HPDE6-E6E7 (cell line): ENCODE data around the gene DERL2.

ENCODE experiments used
- DNase-seq: peaks from one replicate; pipeline ENCODE4 v3.0.0; 2011; ENCODE audit warnings: missing footprints; ENCODE audit errors: extremely low spot score

The DERL2 gene

GRCh38 chr17:5485270-5486205, at the start of gene DERL2:
Gene DERL2, minus strand, starts transcription at chr17:5486178. Its CDS starts 17 bp downstream, at chr17:5486161.
- peak; percentile 20 for DNase-seq

DNA sequence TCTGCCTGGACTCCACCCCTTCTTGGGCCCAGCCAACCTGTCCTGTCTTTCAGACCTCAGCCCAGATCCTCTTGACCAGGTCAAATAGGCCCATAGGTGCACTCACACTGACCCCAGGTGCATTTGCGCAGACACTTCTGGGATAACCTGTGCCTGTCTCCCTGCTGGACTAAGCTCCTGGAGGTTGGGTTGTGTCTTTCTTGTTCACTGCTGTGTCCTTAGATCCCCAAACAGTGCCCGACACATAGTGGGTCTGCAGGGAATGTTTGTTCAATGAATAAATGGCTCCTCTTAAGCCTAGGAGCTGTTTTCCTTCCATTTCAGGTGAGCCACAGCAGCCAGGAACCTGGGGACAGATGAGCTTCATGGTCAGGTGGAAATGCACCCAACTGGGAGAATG, 49.5 kb upstream of the DERL2 start:
- DNase-seq = no peak

- no peak for DNase-seq
These were observed 47.7 kb upstream of the DERL2 start for GRCh38 chr17:5533486-5534315.

DNA sequence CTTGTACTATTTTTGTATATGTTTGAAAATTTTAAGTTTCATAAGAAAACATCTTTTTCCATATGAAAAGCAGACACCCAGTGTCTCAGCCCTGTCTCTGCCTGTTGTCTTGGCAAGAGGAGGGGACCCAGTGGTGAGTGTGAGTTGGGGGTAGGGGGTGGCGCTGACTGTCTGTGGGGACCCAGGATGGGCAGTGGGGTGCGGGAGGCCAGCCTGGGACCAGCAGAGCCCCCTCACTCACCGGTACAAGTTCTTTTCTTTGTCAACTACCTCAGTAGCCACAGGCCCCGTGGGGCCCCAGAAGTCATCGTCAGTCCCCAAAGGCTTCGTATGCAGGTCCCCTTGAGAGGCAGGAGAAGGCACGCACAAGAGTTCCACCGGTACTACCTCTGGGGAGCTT, 46.6 kb upstream of the DERL2 start:
- DNase-seq = no peak

GRCh38 chr17:5531085-5531418, 45.1 kb upstream of the DERL2 start:
- no peak for DNase-seq

- DNase-seq = no peak
These were observed 44.5 kb upstream of the DERL2 start for GRCh38 chr17:5530265-5531084.

- DNase-seq = no peak
These were observed 41.7 kb upstream of the DERL2 start for GRCh38 chr17:5527601-5528250.

DNA sequence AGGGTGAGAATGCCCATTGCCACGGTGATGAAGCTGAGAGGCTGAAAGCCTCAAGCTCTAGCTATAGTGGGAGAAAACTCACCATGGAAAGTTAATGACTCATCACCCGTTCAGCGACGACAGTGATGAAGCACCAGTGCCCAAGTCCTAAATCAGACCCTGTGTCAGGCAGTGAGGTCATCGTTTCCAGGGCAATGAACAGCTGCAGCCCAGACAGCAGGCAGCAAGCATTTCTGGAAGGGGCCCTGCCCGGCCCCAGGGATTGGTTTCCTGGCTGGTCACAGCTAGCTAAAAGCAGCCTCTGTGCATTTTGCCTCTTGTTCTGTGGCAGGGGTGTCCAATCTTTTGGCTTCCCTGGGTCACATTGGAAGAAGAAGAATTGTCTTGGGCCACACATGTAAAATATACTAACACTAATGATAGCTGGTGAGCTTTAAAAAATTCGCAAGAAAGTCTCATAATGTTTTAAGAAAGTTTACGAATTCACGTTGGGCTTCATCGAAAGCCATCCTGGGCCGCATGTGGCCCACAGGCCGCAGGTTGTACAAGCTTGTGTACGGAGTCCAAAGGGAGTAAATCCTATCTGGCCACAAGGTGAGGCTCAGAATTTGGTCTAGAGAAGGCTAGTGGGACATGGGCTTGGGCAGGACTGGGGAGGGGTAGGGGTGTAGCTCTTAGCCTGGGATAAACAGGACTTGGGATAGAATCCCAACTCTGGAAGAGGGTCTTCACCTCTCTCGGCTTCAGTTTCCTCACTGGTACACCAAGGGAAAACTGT, 41.0 kb upstream of the DERL2 start:
- peak; percentile 83 for DNase-seq

- no peak for DNase-seq
These were observed 37.3 kb upstream of the DERL2 start for GRCh38 chr17:5523249-5523648.

- DNase-seq = no peak
These were observed 36.5 kb upstream of the DERL2 start for GRCh38 chr17:5522476-5522875.

DNA sequence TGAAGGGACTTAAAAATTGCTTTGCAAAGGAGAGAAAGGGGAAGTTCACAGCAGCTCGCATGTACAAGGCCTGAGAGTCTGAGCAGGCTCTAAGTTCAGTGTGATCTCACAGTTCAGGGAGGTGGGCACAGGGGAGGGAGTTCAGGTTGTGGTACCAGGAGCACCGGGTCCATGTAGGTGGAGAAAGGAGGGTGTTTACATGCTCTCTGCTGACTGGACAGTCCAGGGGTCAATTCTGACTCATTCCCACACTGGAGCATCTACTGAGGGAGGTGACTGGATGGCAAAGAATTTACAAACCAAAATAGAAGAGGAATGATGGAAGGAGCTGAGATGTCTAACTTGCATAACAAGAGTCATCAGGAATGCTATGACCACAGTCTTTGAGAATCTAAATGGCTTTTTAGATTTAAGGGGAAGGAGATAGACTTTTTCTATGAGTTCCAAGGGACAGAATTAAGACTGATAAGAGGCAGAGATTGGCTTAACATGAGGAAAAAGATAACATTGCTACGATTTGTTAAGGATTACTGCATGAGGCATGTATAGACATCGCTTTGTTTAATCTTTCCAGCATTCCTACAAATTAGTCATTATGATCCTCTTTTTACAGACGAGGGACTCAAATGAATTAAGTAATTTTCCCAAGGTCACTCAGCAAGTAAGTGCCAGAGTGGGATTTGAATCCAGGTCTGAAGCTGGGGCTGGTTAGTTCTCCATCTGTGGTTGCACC, 30.2 kb upstream of the DERL2 start:
- peak; percentile 72 for DNase-seq

DNA sequence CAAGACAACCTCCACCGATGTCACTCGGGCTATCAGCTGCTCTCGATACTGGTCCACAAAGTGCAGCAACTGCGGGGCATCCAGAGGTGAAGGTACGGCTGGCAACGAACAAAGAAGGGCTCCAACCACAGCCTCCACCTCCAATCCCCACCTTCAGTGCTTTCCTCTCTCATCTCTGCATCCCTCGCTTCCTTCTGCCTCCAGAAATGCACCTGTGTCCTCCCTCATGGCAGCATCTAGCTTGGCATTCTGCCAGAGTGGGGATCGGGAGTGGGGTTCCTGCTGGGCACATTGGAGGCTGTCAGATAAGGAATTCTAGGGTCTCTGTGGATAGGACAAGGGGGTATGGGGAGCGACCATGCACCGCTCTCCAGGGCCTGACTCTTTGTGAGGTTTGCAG, 29.0 kb upstream of the DERL2 start:
- no peak for DNase-seq

GRCh38 chr17:5513628-5514027, 27.6 kb upstream of the DERL2 start:
- DNase-seq = no peak

DNA sequence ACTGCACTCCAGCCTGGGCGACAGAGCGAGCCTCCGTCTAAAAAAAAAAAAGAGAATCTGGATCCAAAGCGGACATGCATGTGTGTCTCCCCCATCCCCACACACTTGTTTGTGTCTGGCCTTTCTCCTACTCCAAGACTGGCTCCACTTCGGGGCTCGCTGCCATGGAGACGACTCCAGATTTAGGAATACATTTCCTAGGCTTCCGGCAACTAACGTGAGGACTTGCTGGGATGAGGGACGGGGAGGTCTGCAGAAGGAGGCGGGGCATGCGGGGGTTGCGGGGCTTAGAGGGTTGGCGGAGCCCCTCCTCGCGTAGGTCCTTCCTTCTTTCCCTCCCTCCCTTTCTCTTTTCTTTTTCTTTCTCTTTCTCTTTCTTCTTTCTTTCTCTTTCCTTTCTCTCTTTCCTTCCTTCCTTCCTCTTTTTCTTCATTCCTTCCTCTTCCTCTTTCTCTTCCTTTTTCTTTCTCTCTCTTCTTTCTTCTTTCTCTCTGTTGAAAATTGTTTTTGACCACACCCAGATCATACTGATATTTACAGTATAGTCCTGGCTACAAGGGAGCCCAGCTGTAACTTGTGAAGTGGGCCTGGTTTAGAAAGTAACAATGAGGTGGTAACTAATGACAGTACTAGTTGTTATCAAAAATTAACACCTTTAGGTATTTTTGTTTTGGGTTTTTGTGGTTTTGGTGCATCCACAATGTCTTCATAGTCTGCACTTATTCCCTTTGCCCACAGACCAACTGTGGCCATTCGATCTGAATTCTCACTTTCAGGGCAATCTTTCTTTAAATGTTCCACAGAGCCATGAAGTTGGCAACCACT, 25.6 kb upstream of the DERL2 start:
- no peak for DNase-seq

DNA sequence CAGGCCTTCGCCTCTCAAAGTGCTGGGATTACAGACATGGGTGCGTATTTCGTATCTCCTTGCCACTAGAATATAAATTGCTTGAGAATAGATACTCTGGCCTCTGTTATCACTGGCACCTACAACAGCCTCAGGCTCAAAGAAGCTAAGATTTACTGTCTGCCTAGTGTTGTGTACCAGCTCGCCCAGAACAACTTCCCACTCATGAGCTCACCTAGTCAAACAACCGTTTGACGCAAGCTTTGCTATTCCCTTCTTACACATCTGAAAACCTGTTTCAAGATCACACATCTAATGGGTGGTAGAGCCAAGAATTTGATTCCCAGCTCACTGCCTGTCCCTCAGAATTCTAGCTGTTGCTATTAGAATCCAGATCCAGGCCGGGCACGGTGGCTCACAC, 24.8 kb upstream of the DERL2 start:
- DNase-seq = no peak

DNA sequence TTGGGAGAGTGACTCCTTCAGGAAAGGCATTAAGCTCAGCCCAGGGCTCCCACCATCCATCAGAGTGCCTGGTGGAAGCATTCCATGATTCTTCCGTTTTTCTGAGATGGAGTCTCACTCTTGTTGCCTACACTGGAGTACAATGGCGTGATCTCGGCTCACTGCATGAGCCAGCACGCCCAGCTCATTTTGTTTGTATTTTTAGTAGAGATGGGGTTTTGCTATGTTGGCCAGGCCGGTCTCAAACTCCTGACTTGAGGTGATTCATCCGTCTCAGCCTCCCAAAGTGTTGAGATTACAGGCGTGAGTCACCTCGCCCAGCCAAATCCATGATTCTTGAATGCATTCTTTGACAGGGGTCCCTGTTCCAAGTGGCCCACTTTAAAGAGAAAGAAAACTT, 23.5 kb upstream of the DERL2 start:
- no peak for DNase-seq

GRCh38 chr17:5508810-5509209, 22.8 kb upstream of the DERL2 start:
- no peak for DNase-seq

DNA sequence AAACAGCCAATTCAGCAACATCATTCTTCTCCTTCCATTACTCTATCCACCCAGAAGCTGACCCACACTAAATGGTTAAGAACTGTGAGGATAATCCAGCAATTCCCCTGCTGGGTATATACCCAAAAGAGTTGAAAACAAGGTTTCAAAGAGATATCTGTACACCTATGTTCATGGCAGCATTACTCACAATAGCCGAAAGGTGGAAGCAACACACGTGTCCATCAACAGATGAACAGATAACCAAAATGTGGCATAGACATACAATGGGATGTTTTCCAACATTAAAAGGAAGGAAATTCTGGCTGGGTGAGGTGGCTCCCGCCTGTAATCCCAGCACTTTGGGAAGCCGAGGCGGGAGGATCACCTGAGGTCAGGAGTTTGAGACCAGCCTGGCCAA, 20.3 kb upstream of the DERL2 start:
- DNase-seq = no peak

- DNase-seq = no peak
These were observed 16.6 kb upstream of the DERL2 start for GRCh38 chr17:5502552-5502951.
